OCI-LY3 (cell line): ENCODE results near the gene PHF21B.
"Not testable (repeated sequence)": the region's sequence is repeated elsewhere in the genome, so short reads cannot be mapped to it uniquely, and the experiment has no call there.

Experiments used
- H2AFZ ChIP-seq: fragments of 200-600, 300-600 bp; shearing (Covaris generic); 2 replicates; pipeline ENCODE4 v1.6.0; 2014; ENCODE audit warnings: antibody characterized with exemption, low read depth, low read length
- H3K27ac ChIP-seq: fragments of 200-600, 300-600 bp; sonication (generic); 2 replicates; pipeline ENCODE4 v1.5.1; 2014; ENCODE audit warnings: mild to moderate bottlenecking, low read length, moderate library complexity, mixed read lengths
- H3K27me3 ChIP-seq: fragments of 200-600, 300-600 bp; sonication (generic); 2 replicates; pipeline ENCODE4 v1.6.1; 2014; ENCODE audit warnings: low read depth, low read length, mixed read lengths
- H3K36me3 ChIP-seq: fragments of 200-600, 300-600 bp; sonication (generic); replicated peaks from 2 replicates; pipeline ENCODE3; 2014; ENCODE audit warnings: low read depth, low read length, mixed read lengths
- H3K4me1 ChIP-seq: fragments of 300-600, 200-600 bp; sonication (generic); 2 replicates; pipeline ENCODE4 v1.6.1; 2014; ENCODE audit warnings: low read length, mixed read lengths
- H3K4me2 ChIP-seq: fragments of 200-600, 300-600 bp; sonication (generic); 2 replicates; pipeline ENCODE4 v1.6.1; 2014; ENCODE audit warnings: low read length, mixed read lengths
- H3K4me3 ChIP-seq: fragments of 300-600, 200-600 bp; sonication (generic); 2 replicates; pipeline ENCODE4 v1.5.1; 2014; ENCODE audit warnings: antibody characterized with exemption, mild to moderate bottlenecking, low read length, moderate library complexity
- H3K79me2 ChIP-seq: fragments of 300-600, 200-600 bp; shearing (Covaris generic); 2 replicates; pipeline ENCODE4 v1.6.1; 2014; ENCODE audit warnings: mild to moderate bottlenecking, low read length, mixed read lengths
- H3K9ac ChIP-seq: fragments of 300-600, 200-600 bp; shearing (Covaris generic); 2 replicates; pipeline ENCODE4 v1.6.0; 2014; ENCODE audit warnings: mild to moderate bottlenecking, low read length, moderate library complexity
- H3K9me3 ChIP-seq: fragments of 200-600, 300-600 bp; shearing (Covaris generic); 2 replicates; pipeline ENCODE4 v1.6.1; 2014; ENCODE audit warnings: low read length, mixed read lengths; ENCODE audit not compliant: insufficient read depth
- H4K20me1 ChIP-seq: fragments of 200-600, 300-600 bp; sonication (generic); 2 replicates; pipeline ENCODE4 v1.6.1; 2016; ENCODE audit warnings: low read length, mixed read lengths; ENCODE audit not compliant: insufficient read depth
- CTCF ChIP-seq: fragments of 200-600, 300-600 bp; sonication (generic); IDR thresholded peaks from 2 replicates; pipeline ENCODE4 v1.5.1; 2014; ENCODE audit warnings: antibody characterized with exemption, low read length, low read depth
- EZH2phosphoT487 ChIP-seq: fragments of 200-600 bp; shearing (Covaris generic); IDR thresholded peaks from 2 replicates; pipeline ENCODE4 v1.6.1; 2018; ENCODE audit warnings: antibody characterized with exemption, mixed run types, low read depth

PHF21B gene

GRCh38 chr22:44859641-44860040 is 150.2 kb downstream of the PHF21B start:
- Histone ChIP-seq H3K27me3 (no peaks in the 10 kb centered on the region), H3K36me3 (no peaks in the 10 kb centered on the region), H2AFZ (no peak overlapping the region), H4K20me1 (no peaks in the 10 kb centered on the region), H3K4me3 (no peak overlapping the region), H3K9me3 (no peaks in the 10 kb centered on the region), H3K9ac (no peak overlapping the region), H3K79me2 (no peaks in the 10 kb centered on the region), H3K27ac (no peak overlapping the region), H3K4me2 (no peak overlapping the region), H3K4me1 (no peaks in the 10 kb centered on the region)
- TF ChIP-seq EZH2phosphoT487 (no peak), CTCF (no peak)

GRCh38 chr22:44858819-44859218 is 151.0 kb downstream of the PHF21B start:
- not testable (repeated sequence) for H2AFZ ChIP-seq, H3K9ac ChIP-seq, H3K4me2 ChIP-seq, H3K4me3 ChIP-seq, H3K36me3 ChIP-seq, H3K9me3 ChIP-seq, H3K27ac ChIP-seq, H3K27me3 ChIP-seq, H3K4me1 ChIP-seq, H4K20me1 ChIP-seq, H3K79me2 ChIP-seq

GRCh38 chr22:44855855-44856254 is 153.9 kb downstream of the PHF21B start:
- H3K9ac ChIP-seq, result no peak overlapping the region
- TF ChIP-seq EZH2phosphoT487 (no peak), CTCF (no peak)
- H3K4me2 ChIP-seq, result no peak overlapping the region
- H3K27ac ChIP-seq, result no peak overlapping the region
- H3K9me3 ChIP-seq, result no peaks in the 10 kb centered on the region
- no peak overlapping the region for H3K4me3 ChIP-seq
- H3K79me2 ChIP-seq, result no peaks in the 10 kb centered on the region
- H2AFZ ChIP-seq, result no peak overlapping the region
- H3K27me3 ChIP-seq, result no peaks in the 10 kb centered on the region
- no peaks in the 10 kb centered on the region for H3K4me1 ChIP-seq
- no peaks in the 10 kb centered on the region for H3K36me3 ChIP-seq
- no peaks in the 10 kb centered on the region for H4K20me1 ChIP-seq

GRCh38 chr22:44854641-44855040 is 155.2 kb downstream of the PHF21B start:
- not testable (repeated sequence) for H3K4me1 ChIP-seq, H3K79me2 ChIP-seq, H3K9me3 ChIP-seq, H3K4me2 ChIP-seq, H2AFZ ChIP-seq, H4K20me1 ChIP-seq, H3K4me3 ChIP-seq, H3K27me3 ChIP-seq, H3K27ac ChIP-seq, H3K9ac ChIP-seq, H3K36me3 ChIP-seq

GRCh38 chr22:44850946-44851345 is 158.9 kb downstream of the PHF21B start:
- no peaks in the 10 kb centered on the region for H3K27me3 ChIP-seq
- H3K79me2 ChIP-seq, result no peaks in the 10 kb centered on the region
- H3K4me2 ChIP-seq, result no peak overlapping the region
- no peak overlapping the region for H3K9ac ChIP-seq
- H3K27ac ChIP-seq, result no peak overlapping the region
- no peak overlapping the region for H2AFZ ChIP-seq
- no peak for TF ChIP-seq EZH2phosphoT487
- TF ChIP-seq CTCF, result no peak
- no peak overlapping the region for H3K4me3 ChIP-seq
- no peaks in the 10 kb centered on the region for H4K20me1 ChIP-seq
- H3K9me3 ChIP-seq, result no peaks in the 10 kb centered on the region
- no peaks in the 10 kb centered on the region for H3K4me1 ChIP-seq
- no peaks in the 10 kb centered on the region for H3K36me3 ChIP-seq
